Large intestine (tissue), 3 donors: ENCODE results near the gene BPHL. TPM values are rescaled to one million over a fixed set of nuclear protein-coding genes. Genes with fewer than 3 reads are reported as not detected.
"Not testable (repeated sequence)": the region's sequence is repeated elsewhere in the genome, so short reads cannot be mapped to it uniquely, and the experiment has no call there.

Experiments
- DNase-seq, 2 donors: peaks; one replicate each; pipeline versions ENCODE4 v3.0.0 to v3.0.0-alpha.2; 2013
- H3K27ac ChIP-seq: one replicate; pipeline ENCODE4 v1.5.1; 2013; ENCODE audit warnings: low read length
- H3K27me3 ChIP-seq: 2 replicates; pipeline ENCODE4 v1.6.1; 2013; ENCODE audit warnings: low read length; ENCODE audit not compliant: control insufficient read depth, insufficient read depth
- H3K36me3 ChIP-seq: 2 replicates; pipeline ENCODE4 v1.6.1; 2013; ENCODE audit warnings: low read length; ENCODE audit not compliant: control insufficient read depth, insufficient read depth
- H3K4me1 ChIP-seq: one replicate; pipeline ENCODE4 v1.6.1; 2013; ENCODE audit warnings: low read length; ENCODE audit not compliant: control insufficient read depth, insufficient read depth
- H3K4me3 ChIP-seq: one replicate; pipeline ENCODE4 v1.5.1; 2013; ENCODE audit warnings: low read length
- H3K9me3 ChIP-seq: one replicate; pipeline ENCODE4 v1.6.1; 2013; ENCODE audit warnings: mild to moderate bottlenecking, low read depth, low read length, moderate library complexity; ENCODE audit not compliant: control insufficient read depth
- WGBS: methylation state at CpG from one replicate; pipeline ENCODE4 v1.1.5; 2013; ENCODE audit warnings: low lambda C conversion rate; ENCODE audit not compliant: insufficient coverage; 5-methylcytosine and 5-hydroxymethylcytosine counted together
- polyA plus RNA-seq: library from polyadenylated mRNA; unstranded; fragments of 120-200 nt; gene quantifications from one replicate; pipeline ENCODE4 v1.2.1, GENCODE V29; 2013

BPHL gene
- polyA plus RNA-seq, 1 donor = 77.9 TPM

- Histone ChIP-seq H3K4me1 (peaks cover under 1% of the 10 kb centered on the region), H3K9me3 (peaks cover 6% of the 10 kb centered on the region), H3K36me3 (peaks cover 57% of the 10 kb centered on the region), H3K4me3 (no peak overlapping the region), H3K27me3 (no peaks in the 10 kb centered on the region), H3K27ac (no peak overlapping the region)
- WGBS = no CpG with 5 or more reads among the region's 6 CpGs
- no peak for DNase-seq
Measured at GRCh38 chr6:3147914-3148757, 29.6 kb downstream of the BPHL start.

- peaks cover 1% of the 10 kb centered on the region for H3K9me3 ChIP-seq
- peaks cover 3% of the 10 kb centered on the region for H3K27me3 ChIP-seq
- 100% methylated on average over 1 of the region's 5 CpGs for WGBS
- H3K36me3 ChIP-seq = peaks cover 51% of the 10 kb centered on the region
- DNase-seq = no peak
- H3K27ac ChIP-seq = no peak overlapping the region
- peaks cover under 1% of the 10 kb centered on the region for H3K4me1 ChIP-seq
- H3K4me3 ChIP-seq = no peak overlapping the region
Measured at GRCh38 chr6:3151691-3152090, 33.2 kb downstream of the BPHL start.

- no peaks in the 10 kb centered on the region for H3K9me3 ChIP-seq
- H3K4me3 ChIP-seq = no peak overlapping the region
- no peak overlapping the region for H3K27ac ChIP-seq
- no CpG with 5 or more reads among the region's 3 CpGs for WGBS
- DNase-seq = no peak
- peaks cover 3% of the 10 kb centered on the region for H3K4me1 ChIP-seq
- peaks cover 43% of the 10 kb centered on the region for H3K36me3 ChIP-seq
- H3K27me3 ChIP-seq = peaks cover 5% of the 10 kb centered on the region
Measured at GRCh38 chr6:3152689-3153088, 34.2 kb downstream of the BPHL start.

GRCh38 chr6:3155416-3155815, 36.9 kb downstream of the BPHL start:
- H3K27ac ChIP-seq, DNase-seq: not testable (repeated sequence)
- WGBS = no CpG with 5 or more reads among the region's 6 CpGs

GRCh38 chr6:3156184-3157130, 37.9 kb downstream of the BPHL start:
- peak overlapping the region; percentile 28 for H3K27ac ChIP-seq
- peak; percentile 42 to 65 for DNase-seq
- WGBS = no CpG with 5 or more reads among the region's 32 CpGs
- not testable (repeated sequence) for H3K9me3 ChIP-seq, H3K27me3 ChIP-seq
- H3K4me1 ChIP-seq = peaks cover 18% of the 10 kb centered on the region
- peaks cover 12% of the 10 kb centered on the region for H3K36me3 ChIP-seq
- peak overlapping the region; percentile 74 for H3K4me3 ChIP-seq

More at GRCh38 chr6:3155416-3155815, 36.9 kb downstream of the BPHL start:
- H3K9me3 ChIP-seq, H3K4me3 ChIP-seq, H3K27me3 ChIP-seq: not testable (repeated sequence)
- Histone ChIP-seq H3K36me3 (peaks cover 20% of the 10 kb centered on the region), H3K4me1 (peaks cover 16% of the 10 kb centered on the region)

- H3K36me3 ChIP-seq = peaks cover 12% of the 10 kb centered on the region
- no peaks in the 10 kb centered on the region for H3K9me3 ChIP-seq
- H3K27me3 ChIP-seq = peaks cover 5% of the 10 kb centered on the region
- DNase-seq = peak; percentile 85
- WGBS = no CpG with 5 or more reads among the region's 95 CpGs
- H3K27ac ChIP-seq = peak within 1 kb of the TSS; percentile 82
- peak within 1 kb of the TSS; percentile 79 for H3K4me3 ChIP-seq
- peaks cover 23% of the 10 kb centered on the region for H3K4me1 ChIP-seq
Measured at GRCh38 chr6:3157131-3157933, 38.8 kb downstream of the BPHL start, which contains the start of gene TUBB2A. TUBB2A (minus strand) TSS chr6:3157544; CDS start chr6:3157463, 81 bp downstream.

GRCh38 chr6:3159805-3160781, 41.6 kb downstream of the BPHL start:
- H3K4me3 ChIP-seq = peak overlapping the region; percentile 6
- whole genome bisulfite sequencing = 83% methylated on average over 1 of the region's 31 CpGs

GRCh38 chr6:3162067-3162497, 43.6 kb downstream of the BPHL start:
- H3K27ac ChIP-seq = peak overlapping the region; percentile 99
- no peaks in the 10 kb centered on the region for H3K27me3 ChIP-seq
- DNase-seq = no peak
- no peaks in the 10 kb centered on the region for H3K9me3 ChIP-seq
- peak overlapping the region; percentile 78 for H3K4me3 ChIP-seq
- H3K4me1 ChIP-seq = peaks cover 25% of the 10 kb centered on the region
- no peaks in the 10 kb centered on the region for H3K36me3 ChIP-seq
- 0% methylated on average over 1 of the region's 7 CpGs for WGBS

More at GRCh38 chr6:3159805-3160781, 41.6 kb downstream of the BPHL start:
- peak; percentile 95 to 99 for DNase-seq
- H3K9me3 ChIP-seq = no peaks in the 10 kb centered on the region
- peaks cover 28% of the 10 kb centered on the region for H3K4me1 ChIP-seq
- H3K36me3 ChIP-seq = peaks cover 6% of the 10 kb centered on the region
- H3K27me3 ChIP-seq = peaks cover 5% of the 10 kb centered on the region
- H3K27ac ChIP-seq = peak overlapping the region; percentile 95
